Transverse colon (tissue), 4 donors: ENCODE results near the gene PRKCH. TPM values are rescaled to one million over a fixed set of nuclear protein-coding genes. Genes with fewer than 3 reads are reported as not detected.

ENCODE experiments used
- DNase-seq: peaks from one replicate; pipeline ENCODE4 v3.0.0-alpha.2; 2019
- H3K27ac ChIP-seq, 4 donors: fragments of 200-600 bp; sonication (generic); 2 replicates each; pipeline ENCODE4 v1.5.1; 2016 to 2018; ENCODE audit warnings: inconsistent platforms in 4 of 4
- H3K27me3 ChIP-seq: fragments of 200-600 bp; sonication (generic); 2 replicates; pipeline ENCODE4 v1.5.1; 2017; ENCODE audit warnings: inconsistent platforms
- H3K36me3 ChIP-seq, 4 donors: fragments of 200-600 bp; sonication (generic); 2 replicates each; pipeline ENCODE4 v1.5.1; 2017 to 2019; ENCODE audit warnings: inconsistent platforms in 4 of 4
- H3K4me1 ChIP-seq, 4 donors: fragments of 200-600 bp; sonication (generic); 2 replicates each; pipeline ENCODE4 v1.5.1; 2017 to 2020; ENCODE audit warnings: inconsistent platforms in 4 of 4
- H3K4me3 ChIP-seq, 4 donors: fragments of 200-600 bp; sonication (generic); 1 replicate in 1 of 4; 2 replicates in 3 of 4; pipeline versions ENCODE4 v1.5.1 to v1.6.1; 2017 to 2019; ENCODE audit warnings: inconsistent platforms in 4 of 4
- H3K9me3 ChIP-seq, 2 donors: fragments of 200-600 bp; sonication (generic); 2 replicates each; pipeline ENCODE4 v1.5.1; 2017 to 2019; ENCODE audit warnings: inconsistent platforms in 2 of 2
- CTCF ChIP-seq, 5 experiments: fragments of 200-600 bp in 3 of 5; fragments of 450-650 bp in 2 of 5; sonication (generic) in 3 of 5; IDR thresholded peaks; 1 replicate in 2 of 5; 2 replicates in 3 of 5; pipeline ENCODE4 v1.5.1; 2016 to 2017; ENCODE audit warnings: antibody characterized with exemption in 5 of 5, inconsistent platforms in 3 of 5, mild to moderate bottlenecking in 2 of 5, moderate library complexity in 1 of 5
- EP300 ChIP-seq: sonication (generic); formaldehyde crosslinking; IDR thresholded peaks from one replicate; pipeline ENCODE4 v1.6.1; 2017; ENCODE audit warnings: antibody characterized with exemption, low read depth
- POLR2A ChIP-seq: fragments of 450-650 bp; IDR thresholded peaks from one replicate; pipeline ENCODE4 v1.6.1; 2016; ENCODE audit warnings: antibody characterized with exemption, mild to moderate bottlenecking, moderate library complexity
- POLR2AphosphoS5 ChIP-seq, 3 donors: sonication (generic); formaldehyde crosslinking; IDR thresholded peaks; one replicate each; pipeline ENCODE4 v1.6.1; 2016; ENCODE audit warnings: antibody characterized with exemption in 3 of 3
- WGBS, 2 donors: methylation state at CpG; one replicate each; pipeline ENCODE4 v1.1.5; 2018; ENCODE audit warnings: low coverage in 1 of 2; 5-methylcytosine and 5-hydroxymethylcytosine counted together
- in situ Hi-C, 4 donors: fragments of 200-750 bp; cut with MboI; loops; one replicate each; pipeline versions ENCODE4 v1.15.0 to v1.15.1; 2017; ENCODE audit warnings: low sequenced_read_pairs in 3 of 4, low pct_ligation_motif_present in 1 of 4, low pct_unique_long_range_greater_than_20kb in 1 of 4
- intact Hi-C: fragments of 100-400 bp; cut with DNase I; formaldehyde crosslinking; loops from one replicate; pipeline ENCODE4 v1.15.1; 2023; ENCODE audit warnings: low total_unique reads
- total RNA-seq, 4 donors: library from RNA; depleted of rRNA; stranded (reverse); fragments of >200 nt; gene quantifications; one replicate each; pipeline ENCODE4 v1.1.0, GENCODE V29; 2016

PRKCH gene
- total RNA-seq, 4 donors from 2014 or later = 12.4 to 38.9 (median 27.0) TPM

- Histone ChIP-seq H3K4me3 (no peak overlapping the region), H3K9me3 (peaks cover 11 to 17% of the 10 kb centered on the region in 2 donors), H3K27me3 (no peaks in the 10 kb centered on the region), H3K27ac (no peak overlapping the region), H3K4me1 (no peaks in the 10 kb centered on the region), H3K36me3 (no peaks in the 10 kb centered on the region)
- in situ Hi-C loops = no loop called here
- intact Hi-C loops = no loop called here
- TF ChIP-seq CTCF (IDR thresholded peaks at IDR 0.05) (no peak), EP300 (no peak), POLR2AphosphoS5 (IDR thresholded peaks at IDR 0.05) (no peak), POLR2A (no peak)
- no peak for DNase-seq
Measured at GRCh38 chr14:61377749-61378148, 56.4 kb downstream of the PRKCH start.

- no peaks in the 10 kb centered on the region for H3K36me3 ChIP-seq
- no peak for DNase-seq
Measured at GRCh38 chr14:61379639-61380184, 58.3 kb downstream of the PRKCH start.

GRCh38 chr14:61380984-61381383, 59.6 kb downstream of the PRKCH start:
- H3K27ac ChIP-seq = no peak overlapping the region
- no peaks in the 10 kb centered on the region for H3K27me3 ChIP-seq
- WGBS, 2 donors = 68 to 79% methylated on average over 2 to 3 of the region's 3 CpGs
- no peaks in the 10 kb centered on the region for H3K36me3 ChIP-seq
- in situ Hi-C loops (no loop called here), intact Hi-C loops (no loop called here)
- no peak for DNase-seq
- H3K9me3 ChIP-seq = no peaks in the 10 kb centered on the region
- no peak for TF ChIP-seq CTCF (IDR thresholded peaks at IDR 0.05)
- no peak for TF ChIP-seq POLR2AphosphoS5 (IDR thresholded peaks at IDR 0.05)
- no peak for TF ChIP-seq POLR2A
- no peak overlapping the region for H3K4me3 ChIP-seq
- H3K4me1 ChIP-seq = no peaks in the 10 kb centered on the region

More at GRCh38 chr14:61379639-61380184, 58.3 kb downstream of the PRKCH start:
- WGBS, 2 donors = 69% methylated on average over 6 to 8 of the region's 8 CpGs
- peaks cover 3 to 7% of the 10 kb centered on the region in 2 donors for H3K9me3 ChIP-seq
- intact Hi-C loops = no loop called here
- no peaks in the 10 kb centered on the region for H3K27me3 ChIP-seq
- no peak for TF ChIP-seq POLR2A
- no peak for TF ChIP-seq CTCF (IDR thresholded peaks at IDR 0.05)
- no peak for TF ChIP-seq POLR2AphosphoS5 (IDR thresholded peaks at IDR 0.05)
- TF ChIP-seq EP300 = no peak
- in situ Hi-C loops = no loop called here
- H3K4me1 ChIP-seq = no peaks in the 10 kb centered on the region
- H3K4me3 ChIP-seq = no peak overlapping the region
- H3K27ac ChIP-seq = no peak overlapping the region

GRCh38 chr14:61381553-61381952, 60.2 kb downstream of the PRKCH start:
- Histone ChIP-seq H3K27ac (no peak overlapping the region), H3K9me3 (no peaks in the 10 kb centered on the region), H3K27me3 (no peaks in the 10 kb centered on the region), H3K4me1 (no peaks in the 10 kb centered on the region), H3K36me3 (no peaks in the 10 kb centered on the region), H3K4me3 (no peak overlapping the region)
- WGBS, 2 donors = 91% methylated on average over 9 of the region's 9 CpGs; no CpG with 5 or more reads in 1 of the 2 donors
- TF ChIP-seq CTCF (IDR thresholded peaks at IDR 0.05) = no peak
- no peak for TF ChIP-seq POLR2AphosphoS5 (IDR thresholded peaks at IDR 0.05)
- no peak for TF ChIP-seq EP300
- no peak for TF ChIP-seq POLR2A
- DNase-seq = no peak
- intact Hi-C loops (no loop called here), in situ Hi-C loops (no loop called here)
